Neural cell (in vitro differentiated cells): ENCODE results near the gene TMEM53. TPM values are rescaled to one million over a fixed set of nuclear protein-coding genes. Genes with fewer than 3 reads are reported as not detected.

ENCODE experiments used
- H2AFZ ChIP-seq: fragments of 200-600, 300-800 bp; sonication (generic), shearing (Covaris generic); 2 replicates; pipeline ENCODE4 v1.6.0; 2014; ENCODE audit warnings: low read depth, mild to moderate bottlenecking, antibody characterized with exemption, low read length, moderate library complexity
- H3F3A ChIP-seq: fragments of 200-600 bp; shearing (Covaris generic); 2 replicates; pipeline ENCODE4 v1.6.1; 2016; ENCODE audit warnings: mild to moderate bottlenecking, moderate library complexity, mixed read lengths, antibody characterized with exemption, low read length; ENCODE audit not compliant: insufficient read depth, poor library complexity, severe bottlenecking
- H3K27ac ChIP-seq: fragments of 200-600, 300-800 bp; sonication (generic), shearing (Covaris generic); 2 replicates; pipeline ENCODE4 v1.5.1; 2014; ENCODE audit warnings: mild to moderate bottlenecking, low read length, moderate library complexity
- H3K27me3 ChIP-seq: fragments of 300-800, 200-600 bp; sonication (generic), shearing (Covaris generic); 2 replicates; pipeline ENCODE4 v1.6.0; 2014; ENCODE audit warnings: mild to moderate bottlenecking, low read depth, low read length, moderate library complexity; ENCODE audit not compliant: insufficient read depth
- H3K36me3 ChIP-seq: fragments of 300-800, 200-600 bp; sonication (generic), shearing (Covaris generic); 2 replicates; pipeline ENCODE4 v1.5.1; 2014; ENCODE audit warnings: mild to moderate bottlenecking, antibody characterized with exemption, low read length, moderate library complexity; ENCODE audit not compliant: insufficient read depth
- H3K4me2 ChIP-seq: fragments of 300-800, 200-600 bp; sonication (generic), shearing (Covaris generic); 2 replicates; pipeline ENCODE4 v1.6.0; 2014; ENCODE audit warnings: mild to moderate bottlenecking, low read length
- H3K4me3 ChIP-seq: fragments of 300-800, 200-600 bp; sonication (generic), shearing (Covaris generic); 2 replicates; pipeline ENCODE4 v1.5.1; 2014; ENCODE audit warnings: mild to moderate bottlenecking, low read length, moderate library complexity
- H3K79me2 ChIP-seq: fragments of 200-600 bp; shearing (Covaris generic); replicated peaks from 2 replicates; pipeline ENCODE4 v1.6.0; 2014; ENCODE audit warnings: mild to moderate bottlenecking, low read length, moderate library complexity; ENCODE audit not compliant: insufficient read depth
- H3K9ac ChIP-seq: fragments of 300-800, 200-600 bp; sonication (generic), shearing (Covaris generic); 2 replicates; pipeline ENCODE4 v1.6.1; 2016; ENCODE audit warnings: mild to moderate bottlenecking, low read length, mixed read lengths
- H3K9me2 ChIP-seq: fragments of 200-600 bp; shearing (Covaris generic); 2 replicates; pipeline ENCODE4 v1.6.1; 2016; ENCODE audit warnings: mild to moderate bottlenecking, low read length, mixed read lengths; ENCODE audit not compliant: insufficient read depth
- H3K9me3 ChIP-seq: fragments of 200-600, 300-800 bp; sonication (generic), shearing (Covaris generic); 2 replicates; pipeline ENCODE4 v1.6.1; 2016; ENCODE audit warnings: mild to moderate bottlenecking, mixed run types, low read length, moderate library complexity, mixed read lengths
- H4K20me1 ChIP-seq: fragments of 200-600 bp; shearing (Covaris generic); 2 replicates; pipeline ENCODE4 v1.6.1; 2016; ENCODE audit warnings: mild to moderate bottlenecking, mixed run types; ENCODE audit not compliant: insufficient read depth
- CTCF ChIP-seq: fragments of 450-650 bp; IDR thresholded peaks from 2 replicates; pipeline ENCODE4 v1.5.1; 2014; ENCODE audit warnings: antibody characterized with exemption, mild to moderate bottlenecking, moderate library complexity; ENCODE audit not compliant: poor library complexity, severe bottlenecking
- EP300 ChIP-seq: fragments of 450-650 bp; conservative IDR thresholded peaks from 2 replicates; pipeline ENCODE4 v1.6.1; 2014; ENCODE audit warnings: antibody characterized with exemption, mild to moderate bottlenecking, moderate library complexity; ENCODE audit not compliant: poor library complexity, severe bottlenecking
- EZH2 ChIP-seq: fragments of 200-600, 300-800 bp; shearing (Covaris generic), sonication (generic); IDR thresholded peaks from 2 replicates; pipeline ENCODE4 v1.6.1; 2014; ENCODE audit warnings: antibody characterized with exemption, low read length, borderline replicate concordance, mild to moderate bottlenecking; ENCODE audit not compliant: insufficient read depth, poor library complexity, severe bottlenecking
- MXI1 ChIP-seq: fragments of 450-650 bp; conservative IDR thresholded peaks from 2 replicates; pipeline ENCODE4 v1.6.1; 2014; ENCODE audit warnings: antibody characterized with exemption, mild to moderate bottlenecking; ENCODE audit not compliant: poor library complexity, severe bottlenecking
- POLR2AphosphoS5 ChIP-seq: IDR thresholded peaks from 2 replicates; pipeline ENCODE4 v1.6.1; 2012
- RAD21 ChIP-seq: fragments of 450-650 bp; conservative IDR thresholded peaks from 2 replicates; pipeline ENCODE4 v1.6.1; 2014; ENCODE audit warnings: antibody characterized with exemption, mild to moderate bottlenecking, moderate library complexity
- REST ChIP-seq: IDR thresholded peaks from 2 replicates; pipeline ENCODE4 v1.6.1; 2012; ENCODE audit warnings: borderline replicate concordance
- SMC3 ChIP-seq: fragments of 450-650 bp; conservative IDR thresholded peaks from 2 replicates; pipeline ENCODE4 v1.6.1; 2014; ENCODE audit warnings: antibody characterized with exemption, mild to moderate bottlenecking, moderate library complexity; ENCODE audit not compliant: poor library complexity
- polyA plus RNA-seq: library from polyadenylated mRNA; depleted of rRNA; stranded (reverse); fragments of >200 nt; gene quantifications from 2 replicates; pipeline ENCODE4 v1.2.3, GENCODE V29; 2014

The TMEM53 gene
- polyA plus RNA-seq, 1 donor from 2014 or later, result 13.4 TPM

GRCh38 chr1:44693159-44693558 is 18.9 kb upstream of the TMEM53 start:
- H3K79me2 ChIP-seq, result no peaks in the 10 kb centered on the region
- H2AFZ ChIP-seq, result no peak overlapping the region
- TF ChIP-seq POLR2AphosphoS5, result no peak
- TF ChIP-seq SMC3, result no peak
- H3K36me3 ChIP-seq, result no peaks in the 10 kb centered on the region
- no peaks in the 10 kb centered on the region for H4K20me1 ChIP-seq
- H3K9me2 ChIP-seq, result no peaks in the 10 kb centered on the region
- H3K9me3 ChIP-seq, result no peaks in the 10 kb centered on the region
- no peak overlapping the region for H3K27ac ChIP-seq
- no peaks in the 10 kb centered on the region for H3K27me3 ChIP-seq
- H3F3A ChIP-seq, result no peaks in the 10 kb centered on the region
- H3K4me2 ChIP-seq, result no peak overlapping the region
- H3K4me3 ChIP-seq, result no peak overlapping the region
- no peak overlapping the region for H3K9ac ChIP-seq

- Histone ChIP-seq H3K27ac (no peak overlapping the region), H4K20me1 (no peaks in the 10 kb centered on the region), H3K79me2 (no peaks in the 10 kb centered on the region), H3K9me3 (no peaks in the 10 kb centered on the region), H3K9me2 (no peaks in the 10 kb centered on the region), H3K27me3 (no peaks in the 10 kb centered on the region), H3K36me3 (no peaks in the 10 kb centered on the region), H3F3A (no peaks in the 10 kb centered on the region), H3K9ac (no peak overlapping the region), H2AFZ (no peak overlapping the region), H3K4me3 (no peak overlapping the region), H3K4me2 (no peak overlapping the region)
- TF ChIP-seq CTCF (no peak), MXI1 (no peak), SMC3 (no peak), EZH2 (no peak)
Measured at GRCh38 chr1:44689447-44689765, 15.1 kb upstream of the TMEM53 start.

GRCh38 chr1:44688760-44689446 is 14.6 kb upstream of the TMEM53 start:
- no peak overlapping the region for H3K27ac ChIP-seq
- TF ChIP-seq REST (no peak), SMC3 (no peak), EP300 (no peak), RAD21 (no peak), POLR2AphosphoS5 (no peak), CTCF (no peak)
- H3K36me3 ChIP-seq, result no peaks in the 10 kb centered on the region
- no peak overlapping the region for H3K4me2 ChIP-seq
- no peaks in the 10 kb centered on the region for H3F3A ChIP-seq
- H3K27me3 ChIP-seq, result no peaks in the 10 kb centered on the region
- H3K9me2 ChIP-seq, result no peaks in the 10 kb centered on the region
- H3K4me3 ChIP-seq, result no peak overlapping the region
- H3K9ac ChIP-seq, result no peak overlapping the region
- H3K9me3 ChIP-seq, result no peaks in the 10 kb centered on the region
- H3K79me2 ChIP-seq, result no peaks in the 10 kb centered on the region
- no peak overlapping the region for H2AFZ ChIP-seq
- no peaks in the 10 kb centered on the region for H4K20me1 ChIP-seq
